T-helper 17 cell (primary cell): ENCODE measurements around the gene YAP1. TPM values are rescaled to one million over a fixed set of nuclear protein-coding genes. Genes with fewer than 3 reads are reported as not detected.

Experiments used
- ATAC-seq: fragments of 150-1000 bp; cut with Tn5 transposase; 2 replicates; pipeline ENCODE4 v1.10.0; 2021; ENCODE audit warnings: mild to moderate bottlenecking, moderate library complexity
- DNase-seq, 3 donors: peaks; one replicate each; pipeline versions ENCODE4 v3.0.0 to v3.0.0-alpha.2; 2020 to 2021
- H3K9me3 ChIP-seq: one replicate; pipeline ENCODE4 v1.7.0; 2013; ENCODE audit warnings: low read length, mild to moderate bottlenecking; ENCODE audit not compliant: control insufficient read depth, poor library complexity, severe bottlenecking
- H3K27ac Mint-ChIP-seq: one replicate; pipeline ENCODE4 v1.8.0; 2022; ENCODE audit warnings: mild to moderate bottlenecking, moderate library complexity, mixed read lengths
- H3K27me3 Mint-ChIP-seq: one replicate; pipeline ENCODE4 v1.8.0; 2022; ENCODE audit warnings: mixed read lengths
- H3K36me3 Mint-ChIP-seq: one replicate; pipeline ENCODE4 v1.8.0; 2022; ENCODE audit warnings: low read depth, mixed read lengths
- H3K4me1 Mint-ChIP-seq: one replicate; pipeline ENCODE4 v1.8.0; 2022; ENCODE audit warnings: mild to moderate bottlenecking, mixed read lengths
- H3K4me3 Mint-ChIP-seq: one replicate; pipeline ENCODE4 v1.8.0; 2022; ENCODE audit warnings: mild to moderate bottlenecking, moderate library complexity, mixed read lengths
- total RNA-seq, 4 donors: library from RNA in 2 of 4; stranded (reverse) in 2 of 4; gene quantifications; one replicate each; pipeline ENCODE4 v1.2.3 and lab custom pipeline; 2022 to 2026

Gene YAP1
- total RNA-seq, 2 donors from 2014 or later: 0.20 TPM; not detected in 1

DNA sequence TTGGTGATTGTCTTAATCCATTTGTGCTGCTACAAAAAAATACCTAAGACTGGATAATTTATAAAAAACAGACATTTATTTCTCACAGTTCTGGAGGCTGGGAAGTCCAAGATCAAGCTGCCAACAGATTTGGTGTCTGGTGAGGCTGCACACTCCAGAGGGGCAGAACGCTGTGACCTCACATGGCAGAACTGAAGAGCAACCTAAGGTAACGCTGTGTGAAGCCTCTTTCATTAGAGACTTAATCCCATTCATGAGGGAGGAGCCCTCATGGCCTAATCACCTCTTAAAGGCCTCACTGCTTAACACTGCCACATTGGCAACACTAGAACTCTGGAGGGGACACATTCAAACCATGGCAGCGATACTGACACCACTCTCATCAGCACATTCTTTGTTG is 164.4 kb downstream of the YAP1 start:
- Mint-ChIP-seq H3K36me3 (peaks cover 6% of the 10 kb centered on the region), H3K4me3 (no peak overlapping the region), H3K4me1 (peaks cover 13% of the 10 kb centered on the region), H3K27me3 (peaks cover 32% of the 10 kb centered on the region), H3K27ac (no peak overlapping the region)
- DNase-seq (no peak), ATAC-seq (no peak)
- H3K9me3 ChIP-seq: no peaks in the 10 kb centered on the region

DNA sequence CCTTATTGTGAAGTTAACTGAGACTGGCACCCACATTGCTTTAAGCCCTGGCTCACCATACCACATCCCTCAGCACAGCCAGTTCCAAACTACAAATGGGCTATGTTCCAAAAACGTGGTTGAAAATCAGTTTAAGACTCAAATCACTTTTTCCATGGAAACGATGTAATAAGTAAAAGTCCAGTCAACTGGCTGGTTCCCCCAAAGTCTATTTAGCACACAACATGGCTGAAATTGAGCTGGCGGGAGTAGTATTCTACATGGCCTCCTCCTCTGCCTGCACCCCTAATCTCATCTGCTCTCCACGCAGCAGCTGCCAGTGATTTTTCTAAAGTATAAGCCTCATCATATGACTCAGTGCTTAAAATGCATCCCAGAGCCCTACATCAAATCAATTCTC is 166.1 kb downstream of the YAP1 start:
- H3K9me3 ChIP-seq: no peaks in the 10 kb centered on the region
- Mint-ChIP-seq H3K4me3 (no peak overlapping the region), H3K4me1 (peaks cover 15% of the 10 kb centered on the region), H3K27ac (no peak overlapping the region), H3K36me3 (peaks cover 6% of the 10 kb centered on the region), H3K27me3 (peaks cover 39% of the 10 kb centered on the region)
- ATAC-seq (no peak), DNase-seq (no peak)

- Mint-ChIP-seq H3K4me1 (peaks cover 15% of the 10 kb centered on the region), H3K36me3 (peaks cover 6% of the 10 kb centered on the region), H3K4me3 (no peak overlapping the region), H3K27ac (no peak overlapping the region), H3K27me3 (peaks cover 39% of the 10 kb centered on the region)
- H3K9me3 ChIP-seq: no peaks in the 10 kb centered on the region
- ATAC-seq: no peak
- no peak for DNase-seq
These were observed 166.5 kb downstream of the YAP1 start for GRCh38 chr11:102276783-102277182.

- DNase-seq (no peak), ATAC-seq (no peak)
- H3K27ac Mint-ChIP-seq: no peak overlapping the region
- H3K27me3 Mint-ChIP-seq: peaks cover 32% of the 10 kb centered on the region
- no peaks in the 10 kb centered on the region for H3K9me3 ChIP-seq
- no peak overlapping the region for H3K4me3 Mint-ChIP-seq
- peaks cover 2% of the 10 kb centered on the region for H3K36me3 Mint-ChIP-seq
- peaks cover 8% of the 10 kb centered on the region for H3K4me1 Mint-ChIP-seq
These were observed 169.5 kb downstream of the YAP1 start for GRCh38 chr11:102279641-102280170.

DNA sequence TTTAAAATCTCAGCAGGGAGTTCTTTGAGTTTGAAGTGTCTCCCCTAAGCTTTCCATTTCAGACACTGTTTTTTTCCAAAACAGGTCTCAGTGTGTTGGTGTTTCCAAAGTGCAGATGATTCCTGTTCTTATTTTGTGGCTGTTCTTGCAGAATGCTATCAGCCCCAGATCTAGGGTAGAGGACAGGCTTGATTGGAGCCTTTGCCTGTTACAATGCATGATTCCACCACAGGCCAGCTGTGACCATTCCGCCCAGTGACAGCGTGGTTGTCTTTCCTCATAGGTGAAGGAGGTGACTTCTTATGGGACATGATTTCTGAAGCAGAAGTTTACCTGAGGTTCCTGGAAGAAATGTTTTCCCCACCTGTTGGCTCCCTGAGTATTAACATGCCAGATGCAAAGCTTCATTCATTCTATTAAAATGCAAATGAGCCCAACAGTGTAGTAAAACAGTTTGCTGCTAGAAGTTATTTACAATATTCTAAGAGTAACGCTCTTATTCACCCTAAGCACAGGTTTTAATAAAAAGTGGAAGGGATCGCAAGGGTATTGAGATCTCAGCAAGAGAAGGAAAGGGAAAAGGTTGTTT is 170.1 kb downstream of the YAP1 start:
- Mint-ChIP-seq H3K27ac (no peak overlapping the region), H3K36me3 (peaks cover 2% of the 10 kb centered on the region), H3K4me1 (peaks cover 8% of the 10 kb centered on the region), H3K4me3 (no peak overlapping the region), H3K27me3 (peaks cover 31% of the 10 kb centered on the region)
- DNase-seq: no peak
- no peak for ATAC-seq
- no peaks in the 10 kb centered on the region for H3K9me3 ChIP-seq

Other genes starting within 250 kb of the YAP1 start
- gene CEP126, start 195.4 kb upstream of the YAP1 start, total RNA-seq: 1 to 10 TPM in 1 of 2 donors, under 1 TPM in 1; 0.94 to 2.6 TPM
- gene ANGPTL5, start 193.9 kb upstream of the YAP1 start, total RNA-seq: not detected
- gene CFAP300, start 63.0 kb upstream of the YAP1 start, total RNA-seq: not detected
- gene BIRC3, start 207.0 kb downstream of the YAP1 start, total RNA-seq: 100 to 1,000 TPM; 117 to 139 TPM
- 10 to 100 TPM; 76.6 to 77.9 TPM for gene BIRC2, start 236.8 kb downstream of the YAP1 start, total RNA-seq